ENCODE results near the gene NPPB.
"Not testable (repeated sequence)": the region's sequence is repeated elsewhere in the genome, so short reads cannot be mapped to it uniquely, and the experiment has no call there.

The NPPB gene

DNA sequence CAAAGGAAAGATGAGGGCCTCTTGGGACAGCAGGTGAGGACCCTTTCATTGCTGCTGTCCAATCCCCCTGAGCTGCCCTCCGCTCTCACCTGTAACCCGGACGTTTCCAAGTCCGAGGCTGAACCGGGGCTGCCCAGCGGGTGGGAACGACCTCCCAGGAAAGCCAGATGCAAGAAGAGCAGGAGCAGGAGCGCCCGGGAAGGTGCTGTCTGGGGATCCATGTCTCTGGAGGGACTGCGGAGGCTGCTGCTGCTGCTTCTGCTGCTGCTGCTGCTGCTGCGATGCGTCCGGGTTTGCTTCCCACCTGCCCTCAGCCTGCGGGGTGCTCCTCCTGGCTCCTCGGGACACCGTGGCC, at the start of gene NPPB:
TSS of gene NPPB (minus strand) at position 333 of the 355 bp plus-strand sequence. CDS start at position 221, 112 bp downstream.
- DNase-seq (ENCODE audit: low spot score): no peak

DNA sequence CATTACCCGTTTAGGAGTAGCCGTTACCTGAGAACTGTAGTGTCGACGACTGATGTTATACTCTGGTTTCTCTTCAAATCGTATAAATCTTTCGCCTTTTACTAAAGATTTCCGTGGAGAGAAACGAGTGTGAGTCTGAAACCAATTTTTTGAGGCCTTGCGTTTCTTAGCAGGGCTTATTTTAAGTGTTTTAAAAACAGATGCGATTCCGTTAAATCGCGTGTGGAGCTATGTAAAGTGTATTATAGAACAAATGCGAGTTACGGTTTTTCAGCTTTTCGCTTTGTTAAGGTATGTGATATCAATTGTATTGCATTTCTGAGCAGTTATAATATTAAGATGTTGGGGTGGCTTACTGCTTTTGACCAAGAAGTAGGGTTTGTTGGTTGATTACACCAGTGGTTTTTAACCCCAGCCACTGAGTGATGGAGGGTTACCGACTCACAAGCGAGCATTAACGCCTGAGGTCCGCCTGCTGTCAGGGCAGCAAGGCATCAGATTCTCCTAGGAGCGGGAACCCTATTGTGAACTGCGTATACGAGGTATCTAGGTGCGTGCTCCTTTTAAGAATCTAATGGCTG, 49.4 kb upstream of the NPPB start:
- peak; percentile 80 for DNase-seq (ENCODE audit: low spot score)

DNA sequence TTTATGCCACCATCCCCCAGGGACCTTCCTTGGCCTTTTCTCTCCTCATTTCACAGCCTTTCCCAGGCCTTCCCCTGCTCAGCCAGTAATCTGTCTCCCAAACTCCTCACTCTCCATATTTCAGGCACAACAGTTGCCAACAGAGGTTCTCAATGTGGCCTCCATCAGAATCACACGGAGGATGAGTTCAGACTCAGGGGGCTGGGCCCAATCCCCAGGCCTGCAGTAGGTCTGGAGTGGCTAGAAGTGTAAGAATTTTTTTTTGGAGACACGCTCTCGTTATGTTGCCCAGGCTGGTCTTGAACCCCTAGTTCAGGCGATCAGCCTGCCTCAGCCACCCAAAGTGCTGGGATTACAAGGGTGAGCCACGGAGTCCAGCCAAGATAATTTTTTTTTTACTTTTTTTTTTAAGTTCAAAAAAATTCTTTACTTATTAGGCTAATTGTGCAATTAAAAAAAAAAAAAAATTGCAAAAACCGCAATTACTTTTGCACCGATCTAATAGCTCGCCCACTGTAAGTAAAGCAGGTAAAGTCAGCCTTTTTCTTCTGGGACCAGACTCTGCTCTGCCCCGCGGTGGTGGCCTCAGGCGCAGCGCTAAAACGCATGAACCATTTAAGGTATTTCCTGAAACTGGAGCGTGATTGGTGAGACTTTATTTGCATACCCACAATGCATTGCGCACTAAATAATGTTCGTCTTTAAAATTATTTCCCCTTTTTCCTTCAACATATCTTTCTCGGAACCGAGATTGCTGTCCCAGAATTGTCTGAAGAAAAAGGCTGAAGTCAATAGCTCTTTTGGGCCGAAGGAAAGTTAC, 48.7 kb upstream of the NPPB start:
- DNase-seq (ENCODE audit: low spot score): peak; percentile 94

DNA sequence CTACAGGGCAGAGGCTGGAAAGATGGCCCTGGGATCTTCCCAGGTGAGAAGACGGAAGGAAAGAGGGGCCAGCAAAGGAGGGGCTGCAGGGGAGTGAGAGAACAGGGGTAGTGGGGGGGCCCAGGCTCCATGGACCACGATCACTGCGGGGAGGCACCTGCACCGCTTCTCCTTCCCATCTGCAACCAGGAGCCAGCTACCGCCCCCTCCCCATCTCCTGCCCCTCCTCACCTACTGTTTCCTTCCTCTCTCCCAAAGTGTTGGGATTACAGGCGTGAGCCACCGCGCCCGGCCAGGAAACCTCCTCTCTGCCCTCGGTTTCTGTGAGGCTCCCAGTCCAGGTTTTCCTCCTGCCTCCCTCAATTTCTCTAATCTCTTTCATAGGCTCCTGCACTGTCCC, 48.1 kb upstream of the NPPB start:
- no peak for DNase-seq (ENCODE audit: low spot score)

DNA sequence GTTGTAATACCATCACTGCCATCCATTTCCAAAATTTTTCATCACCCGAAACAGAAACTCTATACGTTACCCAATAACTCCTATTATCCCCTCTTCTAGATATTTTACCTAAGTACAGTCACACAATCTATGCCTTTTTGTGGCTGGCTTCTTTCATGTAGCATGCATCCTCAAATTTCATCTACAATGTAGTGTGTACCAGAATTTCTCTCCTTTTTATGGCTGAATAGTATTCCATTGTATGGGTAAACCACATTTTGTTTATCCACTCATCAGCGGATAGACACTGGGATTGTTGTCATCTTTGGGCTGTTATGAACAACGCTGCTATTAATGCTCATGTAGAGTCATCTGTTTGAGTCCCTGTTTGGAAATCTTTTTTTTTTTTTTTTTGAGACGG, 46.2 kb upstream of the NPPB start:
- DNase-seq (ENCODE audit: low spot score): no peak

DNA sequence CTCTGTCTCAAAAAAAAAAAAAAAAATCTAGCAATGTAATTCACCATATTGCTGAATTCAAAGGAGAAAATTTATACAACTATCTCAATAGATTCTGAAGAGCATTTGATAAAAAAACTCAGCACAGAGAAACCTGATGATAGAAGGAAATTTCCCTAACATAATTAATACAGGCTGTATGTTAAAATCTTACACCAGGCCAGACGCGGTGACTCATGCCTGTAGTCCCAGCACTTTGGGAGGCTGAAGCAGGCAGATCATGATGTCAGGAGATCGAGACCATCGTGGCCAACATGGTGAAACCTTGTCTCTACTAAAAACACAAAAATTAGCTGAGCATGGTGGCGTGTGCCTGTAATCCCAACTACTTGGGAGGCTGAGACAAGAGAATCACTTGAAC, 45.4 kb upstream of the NPPB start:
- DNase-seq (ENCODE audit: low spot score): not testable (repeated sequence)

DNA sequence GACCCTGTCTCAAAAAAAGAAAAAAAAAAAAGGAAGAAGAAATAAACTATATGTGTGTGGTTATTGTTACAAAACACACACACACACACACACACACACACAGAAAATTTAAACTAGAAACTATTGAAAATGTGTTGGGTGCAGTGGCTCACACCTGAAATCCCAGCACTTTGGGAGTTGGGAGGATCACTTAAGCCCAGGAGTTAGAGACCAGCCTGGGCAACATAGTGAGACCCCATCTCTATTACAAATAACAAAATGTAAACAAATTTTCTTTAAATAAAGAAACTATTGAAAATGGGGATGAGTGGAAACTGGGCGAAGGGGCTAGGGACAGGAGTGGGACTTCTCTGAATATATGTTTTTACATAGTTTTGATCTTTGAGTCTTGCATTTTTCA, 44.5 kb upstream of the NPPB start:
- DNase-seq (ENCODE audit: low spot score): no peak

GRCh38 chr1:11901446-11901845, 42.7 kb upstream of the NPPB start:
- DNase-seq (ENCODE audit: low spot score): not testable (repeated sequence)

- DNase-seq (ENCODE audit: low spot score): no peak
These were observed 40.2 kb upstream of the NPPB start for GRCh38 chr1:11898831-11899467.

- no peak for DNase-seq (ENCODE audit: low spot score)
These were observed 39.5 kb upstream of the NPPB start for GRCh38 chr1:11898086-11898785.

DNA sequence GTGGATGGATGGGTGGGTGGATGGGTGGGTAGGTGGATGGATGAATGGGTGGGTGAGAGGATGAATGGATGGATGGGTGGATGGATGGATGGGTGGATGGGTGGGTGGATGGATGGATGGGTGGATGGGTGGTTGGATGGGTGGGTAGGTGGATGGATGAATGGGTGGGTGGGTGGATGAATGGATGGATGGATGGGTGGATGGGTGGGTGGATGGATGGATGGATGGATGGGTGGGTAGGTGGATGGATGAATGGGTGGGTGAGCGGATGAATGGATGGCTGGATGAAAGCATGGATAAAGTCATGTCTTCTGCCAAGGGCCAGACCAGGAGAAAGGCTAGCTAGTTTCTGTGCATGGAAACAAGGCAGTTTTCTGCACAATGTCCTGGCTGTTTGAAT, 35.8 kb upstream of the NPPB start:
- not testable (repeated sequence) for DNase-seq (ENCODE audit: low spot score)

- peak; percentile 71 for DNase-seq (ENCODE audit: low spot score)
These were observed 35.1 kb upstream of the NPPB start for GRCh38 chr1:11893907-11894251.

DNA sequence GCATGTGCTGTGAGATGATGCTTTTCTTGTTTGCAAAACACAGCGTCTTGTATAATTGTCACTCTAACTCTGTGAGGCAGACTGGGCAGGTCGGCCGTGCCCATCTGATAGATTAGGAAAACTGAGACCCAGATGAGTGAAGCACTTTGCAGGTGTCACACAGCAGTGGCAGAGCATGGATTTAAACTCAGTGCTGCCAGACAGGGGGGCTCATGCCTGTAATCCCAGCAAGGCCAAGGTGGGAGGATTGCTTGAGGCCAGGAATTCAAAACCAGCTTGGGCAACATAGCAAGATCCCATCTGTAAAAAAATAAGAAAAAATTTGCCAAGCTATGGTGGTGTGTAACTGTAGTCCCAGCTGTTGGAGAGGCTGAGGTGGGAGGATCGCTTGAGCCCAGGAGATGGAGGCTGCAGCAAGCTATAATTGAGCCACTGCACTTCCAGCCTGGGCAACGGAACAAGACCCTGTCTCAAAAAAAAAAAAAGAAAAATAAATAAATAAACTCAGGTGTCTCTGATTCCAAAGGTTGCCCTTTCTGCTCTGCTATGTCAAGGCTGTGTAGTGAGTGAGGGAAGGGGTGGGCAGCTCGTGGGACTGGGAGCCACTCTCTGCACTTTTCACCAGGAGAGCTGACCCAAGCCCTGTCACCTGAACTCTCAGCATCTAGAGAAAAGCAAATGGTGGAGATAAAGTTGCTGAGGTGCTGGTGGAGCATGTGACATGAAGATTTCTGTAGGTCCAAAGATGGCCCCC, 32.9 kb upstream of the NPPB start:
- DNase-seq (ENCODE audit: low spot score): no peak

- no peak for DNase-seq (ENCODE audit: low spot score)
These were observed 30.1 kb upstream of the NPPB start for GRCh38 chr1:11888877-11889208.

GRCh38 chr1:11888206-11888876, 29.6 kb upstream of the NPPB start:
- no peak for DNase-seq (ENCODE audit: low spot score)

DNA sequence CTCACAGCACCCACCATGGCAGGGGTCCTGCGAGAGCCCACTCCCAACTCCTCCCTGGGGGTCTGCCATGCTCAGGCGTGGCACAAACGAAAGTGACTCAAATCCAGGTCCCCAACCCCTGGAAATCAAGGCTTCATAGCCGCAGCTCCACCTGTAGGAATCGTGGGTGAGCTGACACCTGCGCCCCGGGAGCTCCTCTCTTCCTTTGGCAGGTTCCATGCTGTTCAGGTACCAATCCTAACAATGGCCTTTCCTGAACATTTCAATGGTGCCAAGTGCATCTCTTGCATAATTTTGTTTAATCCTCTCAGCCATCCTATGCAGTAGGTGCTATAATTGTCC, 28.9 kb upstream of the NPPB start:
- DNase-seq (ENCODE audit: low spot score): no peak

DNA sequence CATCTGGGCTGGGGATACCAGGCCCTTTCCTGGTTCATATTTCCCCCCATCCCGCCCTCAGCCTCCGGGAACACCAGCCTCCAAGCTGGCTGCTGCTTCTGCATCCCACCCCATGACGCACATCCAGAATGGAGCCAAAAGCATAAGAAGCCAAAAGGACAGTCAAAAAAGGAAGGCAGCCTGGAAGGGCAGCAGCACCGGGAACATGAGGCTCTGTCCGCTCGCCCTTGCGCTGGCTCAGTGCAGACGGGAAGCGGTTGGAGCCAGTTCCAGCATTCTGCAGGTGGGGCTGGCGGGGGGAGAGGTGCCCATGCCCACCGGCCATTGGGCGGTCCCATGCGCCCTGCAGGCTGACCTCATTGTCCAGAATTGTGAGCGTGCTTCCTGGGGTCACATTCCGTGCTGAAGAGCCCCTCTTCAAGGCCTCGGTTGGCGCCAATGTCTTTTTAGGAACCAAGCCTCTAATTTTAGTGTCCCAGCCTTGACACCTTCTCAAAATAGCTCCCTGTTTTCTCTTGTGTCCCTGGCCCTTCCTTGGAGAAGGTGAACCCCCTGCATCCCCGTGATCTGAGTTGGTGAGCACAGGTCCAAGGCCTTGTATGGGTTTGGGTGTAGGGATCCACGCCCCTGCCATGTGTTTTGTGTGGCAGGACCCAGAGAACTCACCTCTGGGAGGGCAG, 28.4 kb upstream of the NPPB start:
- no peak for DNase-seq (ENCODE audit: low spot score)

- no peak for DNase-seq (ENCODE audit: low spot score)
These were observed 27.2 kb upstream of the NPPB start for GRCh38 chr1:11885916-11886315.

GRCh38 chr1:11882814-11883538, 24.2 kb upstream of the NPPB start:
- DNase-seq (ENCODE audit: low spot score): no peak

DNA sequence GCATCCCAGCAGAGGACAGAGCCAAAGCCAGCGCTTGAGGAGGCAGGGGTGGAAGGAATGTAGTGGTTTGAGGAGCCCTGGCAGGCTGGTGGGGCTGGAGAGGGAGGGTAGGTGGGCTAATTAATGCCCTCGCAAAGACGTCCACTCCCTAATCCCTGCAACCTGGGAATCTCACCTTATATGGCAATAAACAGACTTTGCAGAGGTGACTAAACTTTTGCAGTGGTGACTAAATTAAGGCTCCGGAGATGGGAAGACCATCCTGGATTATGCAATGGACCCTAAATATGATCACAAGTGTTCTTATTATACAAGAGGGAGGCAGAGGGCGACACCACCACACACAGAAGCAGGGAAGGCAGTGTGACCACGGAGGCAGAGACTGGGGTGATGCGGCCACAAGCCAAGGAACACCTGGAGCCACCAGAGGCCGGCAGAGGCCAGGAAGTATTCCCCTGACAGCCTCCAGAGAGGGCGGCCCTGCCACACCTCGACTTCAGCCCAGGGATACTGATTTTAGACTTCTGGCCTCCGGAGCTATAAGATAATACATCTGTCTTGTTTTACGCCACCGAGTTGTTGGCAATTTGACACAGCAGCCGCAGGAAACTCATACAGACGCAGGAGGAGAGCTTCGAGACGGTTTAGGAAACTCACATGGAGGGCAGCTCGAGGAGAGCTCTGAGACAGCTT, 23.1 kb upstream of the NPPB start:
- DNase-seq (ENCODE audit: low spot score): no peak

Data from AG08395 (cell line).